ENCODE data around the gene THRSP.

DNA sequence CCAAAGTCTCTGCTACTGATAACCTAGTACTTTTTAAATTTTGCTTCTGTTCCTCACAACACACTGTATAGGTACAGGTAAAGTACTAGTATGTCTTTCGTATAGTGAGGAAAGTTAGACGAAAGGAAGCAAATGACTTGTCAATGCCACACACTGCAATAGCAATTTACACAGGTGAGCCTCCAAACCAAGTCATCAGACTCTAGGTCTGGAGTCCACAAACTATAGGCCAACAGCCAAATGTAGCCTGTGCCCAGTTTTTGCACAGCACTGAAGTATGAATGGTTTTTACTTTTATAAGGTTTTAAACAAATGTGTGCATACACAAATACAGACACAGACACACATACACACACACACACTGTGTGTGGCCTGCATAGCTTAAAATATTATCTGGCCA lies 47.6 kb downstream of the THRSP start:
- no peak for TF ChIP-seq PAX8 (IDR thresholded peaks at IDR 0.05)
- TF ChIP-seq IKZF1 (conservative IDR thresholded peaks at IDR 0.05), result no peak
- no peak for TF ChIP-seq IRF3 (IDR thresholded peaks at IDR 0.05)
- TF ChIP-seq, protein P1, sequence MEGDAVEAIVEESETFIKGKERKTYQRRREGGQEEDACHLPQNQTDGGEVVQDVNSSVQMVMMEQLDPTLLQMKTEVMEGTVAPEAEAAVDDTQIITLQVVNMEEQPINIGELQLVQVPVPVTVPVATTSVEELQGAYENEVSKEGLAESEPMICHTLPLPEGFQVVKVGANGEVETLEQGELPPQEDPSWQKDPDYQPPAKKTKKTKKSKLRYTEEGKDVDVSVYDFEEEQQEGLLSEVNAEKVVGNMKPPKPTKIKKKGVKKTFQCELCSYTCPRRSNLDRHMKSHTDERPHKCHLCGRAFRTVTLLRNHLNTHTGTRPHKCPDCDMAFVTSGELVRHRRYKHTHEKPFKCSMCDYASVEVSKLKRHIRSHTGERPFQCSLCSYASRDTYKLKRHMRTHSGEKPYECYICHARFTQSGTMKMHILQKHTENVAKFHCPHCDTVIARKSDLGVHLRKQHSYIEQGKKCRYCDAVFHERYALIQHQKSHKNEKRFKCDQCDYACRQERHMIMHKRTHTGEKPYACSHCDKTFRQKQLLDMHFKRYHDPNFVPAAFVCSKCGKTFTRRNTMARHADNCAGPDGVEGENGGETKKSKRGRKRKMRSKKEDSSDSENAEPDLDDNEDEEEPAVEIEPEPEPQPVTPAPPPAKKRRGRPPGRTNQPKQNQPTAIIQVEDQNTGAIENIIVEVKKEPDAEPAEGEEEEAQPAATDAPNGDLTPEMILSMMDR (IDR thresholded peaks at IDR 0.05 in 2 of 3, conservative IDR thresholded peaks at IDR 0.05 in 1 of 3; ENCODE audit: control insufficient read depth in 2 of 3, extremely low read depth in 1 of 3, insufficient read depth in 1 of 3, low read depth in 3 of 3, low read length in 3 of 3), result no peak
- no peak for TF ChIP-seq POLR2A (IDR thresholded peaks at IDR 0.05; ENCODE audit: low read depth, low read length)

Measured in GM12878 (cell line).